NCI-H69 (cell line): ENCODE measurements around the gene C2CD3.
"Not testable (repeated sequence)": the region's sequence is repeated elsewhere in the genome, so short reads cannot be mapped to it uniquely, and the experiment has no call there.

Experiments
- DNase-seq: peaks from one replicate; lab custom pipeline; 2025; lab: John Stamatoyannopoulos, UW

The C2CD3 gene

GRCh38 chr11:74063628-74064027 is 107.2 kb downstream of the C2CD3 start:
- DNase-seq = not testable (repeated sequence)

- DNase-seq = not testable (repeated sequence)
These were observed 109.2 kb downstream of the C2CD3 start for GRCh38 chr11:74061599-74061998.

GRCh38 chr11:74057249-74058151 is 113.3 kb downstream of the C2CD3 start:
- no peak for DNase-seq

GRCh38 chr11:74055938-74056337 is 114.9 kb downstream of the C2CD3 start:
- DNase-seq = peak; percentile 71

GRCh38 chr11:74050465-74050864 is 120.3 kb downstream of the C2CD3 start:
- no peak for DNase-seq

- DNase-seq = no peak
These were observed 121.8 kb downstream of the C2CD3 start for GRCh38 chr11:74048993-74049392.

GRCh38 chr11:74044538-74044937 is 126.3 kb downstream of the C2CD3 start:
- no peak for DNase-seq

GRCh38 chr11:74043450-74043849 is 127.4 kb downstream of the C2CD3 start:
- no peak for DNase-seq

GRCh38 chr11:74037309-74037708 is 133.5 kb downstream of the C2CD3 start:
- peak; percentile 6 for DNase-seq

- peak; percentile 38 for DNase-seq
These were observed 135.5 kb downstream of the C2CD3 start for GRCh38 chr11:74035264-74035663.

- no peak for DNase-seq
These were observed 137.8 kb downstream of the C2CD3 start for GRCh38 chr11:74033046-74033445.

- DNase-seq = no peak
These were observed 139.8 kb downstream of the C2CD3 start for GRCh38 chr11:74030723-74031676.

GRCh38 chr11:74025467-74026166 is 145.2 kb downstream of the C2CD3 start:
- DNase-seq = no peak

- no peak for DNase-seq
These were observed 146.4 kb downstream of the C2CD3 start for GRCh38 chr11:74024261-74025029.

GRCh38 chr11:74023276-74023675 is 147.5 kb downstream of the C2CD3 start:
- DNase-seq = no peak

GRCh38 chr11:74022546-74022945 is 148.3 kb downstream of the C2CD3 start:
- DNase-seq = no peak

- DNase-seq = no peak
These were observed 148.8 kb downstream of the C2CD3 start for GRCh38 chr11:74021998-74022397.

- DNase-seq = no peak
These were observed 150.3 kb downstream of the C2CD3 start for GRCh38 chr11:74020539-74020938.

GRCh38 chr11:74019860-74020259 is 150.9 kb downstream of the C2CD3 start:
- DNase-seq = no peak

- DNase-seq = no peak
These were observed 151.6 kb downstream of the C2CD3 start for GRCh38 chr11:74019104-74019738.
